OCI-LY3 (cell line): ENCODE data around the gene TAF11L11.
"Not testable (repeated sequence)": the region's sequence is repeated elsewhere in the genome, so short reads cannot be mapped to it uniquely, and the experiment has no call there.

Source experiments
- H2AFZ ChIP-seq: fragments of 200-600, 300-600 bp; shearing (Covaris generic); 2 replicates; pipeline ENCODE4 v1.6.0; 2014; ENCODE audit warnings: antibody characterized with exemption, low read depth, low read length
- H3K27ac ChIP-seq: fragments of 200-600, 300-600 bp; sonication (generic); 2 replicates; pipeline ENCODE4 v1.5.1; 2014; ENCODE audit warnings: mild to moderate bottlenecking, low read length, moderate library complexity, mixed read lengths
- H3K27me3 ChIP-seq: fragments of 200-600, 300-600 bp; sonication (generic); 2 replicates; pipeline ENCODE4 v1.6.1; 2014; ENCODE audit warnings: low read depth, low read length, mixed read lengths
- H3K36me3 ChIP-seq: fragments of 200-600, 300-600 bp; sonication (generic); replicated peaks from 2 replicates; pipeline ENCODE3; 2014; ENCODE audit warnings: low read depth, low read length, mixed read lengths
- H3K4me1 ChIP-seq: fragments of 300-600, 200-600 bp; sonication (generic); 2 replicates; pipeline ENCODE4 v1.6.1; 2014; ENCODE audit warnings: low read length, mixed read lengths
- H3K4me2 ChIP-seq: fragments of 200-600, 300-600 bp; sonication (generic); 2 replicates; pipeline ENCODE4 v1.6.1; 2014; ENCODE audit warnings: low read length, mixed read lengths
- H3K4me3 ChIP-seq: fragments of 300-600, 200-600 bp; sonication (generic); 2 replicates; pipeline ENCODE4 v1.5.1; 2014; ENCODE audit warnings: antibody characterized with exemption, mild to moderate bottlenecking, low read length, moderate library complexity
- H3K79me2 ChIP-seq: fragments of 300-600, 200-600 bp; shearing (Covaris generic); 2 replicates; pipeline ENCODE4 v1.6.1; 2014; ENCODE audit warnings: mild to moderate bottlenecking, low read length, mixed read lengths
- H3K9ac ChIP-seq: fragments of 300-600, 200-600 bp; shearing (Covaris generic); 2 replicates; pipeline ENCODE4 v1.6.0; 2014; ENCODE audit warnings: mild to moderate bottlenecking, low read length, moderate library complexity
- H3K9me3 ChIP-seq: fragments of 200-600, 300-600 bp; shearing (Covaris generic); 2 replicates; pipeline ENCODE4 v1.6.1; 2014; ENCODE audit warnings: low read length, mixed read lengths; ENCODE audit not compliant: insufficient read depth
- H4K20me1 ChIP-seq: fragments of 200-600, 300-600 bp; sonication (generic); 2 replicates; pipeline ENCODE4 v1.6.1; 2016; ENCODE audit warnings: low read length, mixed read lengths; ENCODE audit not compliant: insufficient read depth
- EZH2phosphoT487 ChIP-seq: fragments of 200-600 bp; shearing (Covaris generic); IDR thresholded peaks from 2 replicates; pipeline ENCODE4 v1.6.1; 2018; ENCODE audit warnings: antibody characterized with exemption, mixed run types, low read depth
- TF ChIP-seq, protein P1 (sequence below): fragments of 200-600, 300-600 bp; sonication (generic); IDR thresholded peaks from 2 replicates; pipeline ENCODE4 v1.5.1; 2014; ENCODE audit warnings: antibody characterized with exemption, low read length, low read depth

Gene TAF11L11

DNA sequence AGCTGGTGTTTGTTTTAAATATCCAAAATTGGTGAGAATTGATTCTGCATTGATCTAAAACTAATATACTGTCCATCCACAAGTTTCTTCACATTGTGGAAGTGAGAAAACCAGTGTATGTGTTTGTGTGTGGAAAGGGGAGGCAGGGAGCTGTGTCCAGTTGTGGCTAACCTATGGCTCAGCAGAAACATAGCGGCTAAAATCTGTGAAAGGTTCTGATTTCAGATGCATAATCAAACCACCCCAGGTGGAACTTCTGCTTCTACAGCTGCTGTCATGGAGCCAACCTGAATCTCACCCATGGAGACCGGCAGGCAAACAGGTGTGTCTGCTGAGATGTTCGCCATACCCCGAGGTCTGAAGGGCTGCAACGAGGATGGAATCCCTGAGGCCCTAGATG, 30.2 kb downstream of the TAF11L11 start, which contains the start of gene TAF11L14:
TAF11L14 (plus strand) TSS at position 301 of the 400 bp plus-strand sequence.
- Histone ChIP-seq H2AFZ (no peak within 1 kb of the TSS), H3K79me2 (no peaks in the 10 kb centered on the region), H3K36me3 (no peaks in the 10 kb centered on the region), H4K20me1 (no peaks in the 10 kb centered on the region), H3K4me1 (no peaks in the 10 kb centered on the region), H3K27me3 (no peaks in the 10 kb centered on the region), H3K9ac (no peak within 1 kb of the TSS), H3K9me3 (no peaks in the 10 kb centered on the region), H3K4me3 (no peak within 1 kb of the TSS), H3K27ac (no peak within 1 kb of the TSS), H3K4me2 (no peak within 1 kb of the TSS)
- TF ChIP-seq EZH2phosphoT487, result no peak
- TF ChIP-seq, protein P1, sequence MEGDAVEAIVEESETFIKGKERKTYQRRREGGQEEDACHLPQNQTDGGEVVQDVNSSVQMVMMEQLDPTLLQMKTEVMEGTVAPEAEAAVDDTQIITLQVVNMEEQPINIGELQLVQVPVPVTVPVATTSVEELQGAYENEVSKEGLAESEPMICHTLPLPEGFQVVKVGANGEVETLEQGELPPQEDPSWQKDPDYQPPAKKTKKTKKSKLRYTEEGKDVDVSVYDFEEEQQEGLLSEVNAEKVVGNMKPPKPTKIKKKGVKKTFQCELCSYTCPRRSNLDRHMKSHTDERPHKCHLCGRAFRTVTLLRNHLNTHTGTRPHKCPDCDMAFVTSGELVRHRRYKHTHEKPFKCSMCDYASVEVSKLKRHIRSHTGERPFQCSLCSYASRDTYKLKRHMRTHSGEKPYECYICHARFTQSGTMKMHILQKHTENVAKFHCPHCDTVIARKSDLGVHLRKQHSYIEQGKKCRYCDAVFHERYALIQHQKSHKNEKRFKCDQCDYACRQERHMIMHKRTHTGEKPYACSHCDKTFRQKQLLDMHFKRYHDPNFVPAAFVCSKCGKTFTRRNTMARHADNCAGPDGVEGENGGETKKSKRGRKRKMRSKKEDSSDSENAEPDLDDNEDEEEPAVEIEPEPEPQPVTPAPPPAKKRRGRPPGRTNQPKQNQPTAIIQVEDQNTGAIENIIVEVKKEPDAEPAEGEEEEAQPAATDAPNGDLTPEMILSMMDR, result no peak

DNA sequence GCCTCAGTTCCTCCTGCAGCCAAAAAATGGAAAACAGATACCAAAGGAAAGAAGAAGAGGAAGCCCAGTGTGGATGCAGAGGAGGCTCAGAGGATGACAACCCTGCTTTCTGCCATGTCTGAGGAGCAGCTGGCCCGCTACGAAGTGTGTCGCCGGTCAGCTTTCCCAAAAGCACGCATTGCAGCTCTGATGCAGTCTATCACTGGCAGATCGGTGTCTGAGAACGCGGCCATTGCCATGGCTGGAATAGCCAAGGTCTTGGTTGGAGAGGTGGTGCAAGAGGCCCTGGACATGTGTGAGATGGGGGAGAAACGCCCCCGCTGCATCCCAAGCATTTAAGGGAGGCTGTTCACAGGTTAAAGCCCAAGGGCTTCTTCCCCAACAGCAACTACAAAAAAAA, 45.2 kb downstream of the TAF11L11 start:
- H3K36me3 ChIP-seq, result not testable (repeated sequence)

DNA sequence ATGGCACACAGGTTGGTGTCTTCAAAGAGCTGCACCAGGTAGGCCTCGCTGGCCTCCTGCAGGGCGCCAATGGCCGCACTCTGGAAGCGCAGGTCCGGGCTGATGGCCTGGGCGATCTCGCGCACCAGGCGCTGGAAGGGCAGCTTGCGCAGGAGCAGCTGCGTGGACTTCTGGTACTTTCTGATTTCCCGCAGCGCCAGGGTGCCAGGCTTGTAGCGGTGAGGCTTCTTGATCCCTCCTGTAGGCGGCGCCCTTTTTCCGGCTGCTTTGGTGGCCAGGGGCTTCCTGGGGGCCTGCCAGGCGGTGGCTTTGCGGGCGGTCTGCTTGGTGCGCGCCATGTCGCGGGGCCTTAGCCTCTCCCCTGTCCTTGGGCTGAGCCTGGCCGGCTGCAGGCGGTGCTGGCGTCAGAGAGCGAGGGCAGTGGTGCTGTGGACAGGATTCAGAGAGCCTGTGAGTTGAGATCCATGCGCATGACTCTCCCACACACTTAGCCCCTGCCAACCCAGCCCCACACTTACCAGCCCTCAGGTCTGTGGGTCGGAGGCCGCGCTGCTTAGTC, 51.3 kb downstream of the TAF11L11 start:
- not testable (repeated sequence) for H3K9me3 ChIP-seq, H4K20me1 ChIP-seq, H3K36me3 ChIP-seq, H3K79me2 ChIP-seq, H3K27me3 ChIP-seq, H3K4me2 ChIP-seq, H3K9ac ChIP-seq, H2AFZ ChIP-seq, H3K27ac ChIP-seq, H3K4me1 ChIP-seq, H3K4me3 ChIP-seq

More for the DNA sequence above, 45.2 kb downstream of the TAF11L11 start:
- H3K9ac ChIP-seq, H3K4me1 ChIP-seq, H3K9me3 ChIP-seq, H4K20me1 ChIP-seq, H3K27me3 ChIP-seq, H3K27ac ChIP-seq, H3K4me2 ChIP-seq, H2AFZ ChIP-seq, H3K79me2 ChIP-seq, H3K4me3 ChIP-seq: not testable (repeated sequence)
